Caco-2 (cell line): Measurements from ENCODE around the gene RMI2. TPM values are rescaled to one million over a fixed set of nuclear protein-coding genes. Genes with fewer than 3 reads are reported as not detected.

ENCODE experiments used
- BruUV-seq: library from RNA; stranded (reverse); fragments of 400-500 nt; replicated peaks from 2 replicates; lab custom pipeline; 2021; lab: Mats Ljungman, UMichigan
- CTCF ChIA-PET: fragments of 300-600 bp; sonication (Branson Sonifier 250); formaldehyde crosslinking; loops from one replicate; lab custom pipeline; 2022; ENCODE audit warnings: antibody characterized with exemption; lab: Charles Lee
- POLR2A ChIA-PET: fragments of 300-600 bp; sonication (Branson Sonifier 250); formaldehyde crosslinking; loops from one replicate; lab custom pipeline; 2022; ENCODE audit warnings: antibody characterized with exemption; lab: Charles Lee
- DNase-seq, 2 experiments: peaks; one replicate each; pipeline versions ENCODE4 v3.0.0 to v3.0.0-alpha.2; 2020 to 2022
- H3K27me3 ChIP-seq: replicated peaks from 2 replicates; pipeline ENCODE4 v1.6.0; 2011; ENCODE audit warnings: low read length; ENCODE audit not compliant: control insufficient read depth, insufficient read depth
- H3K36me3 ChIP-seq: 2 replicates; pipeline ENCODE4 v1.5.1; 2011; ENCODE audit warnings: low read length; ENCODE audit not compliant: control insufficient read depth, insufficient read depth
- H3K4me1 ChIP-seq: fragments of 250-450 bp; sonication (Bioruptor Pico); 2 replicates; pipeline ENCODE4 v1.5.1; 2020; ENCODE audit warnings: mild to moderate bottlenecking
- H3K4me3 ChIP-seq: 2 replicates; pipeline ENCODE4 v1.5.1; 2011; ENCODE audit warnings: low read depth, mild to moderate bottlenecking, control low read depth, low read length
- H3K9me3 ChIP-seq: fragments of 250-450 bp; sonication (Bioruptor Pico); 2 replicates; pipeline ENCODE4 v1.5.1; 2020; ENCODE audit warnings: mild to moderate bottlenecking, moderate library complexity
- H3K27ac Mint-ChIP-seq: one replicate; pipeline ENCODE4 v1.8.0; 2022; ENCODE audit warnings: mixed read lengths; ENCODE audit not compliant: unreplicated experiment
- H3K27me3 Mint-ChIP-seq: one replicate; pipeline ENCODE4 v1.8.0; 2022; ENCODE audit warnings: mixed read lengths; ENCODE audit not compliant: insufficient read depth, unreplicated experiment
- H3K36me3 Mint-ChIP-seq: one replicate; pipeline ENCODE4 v1.8.0; 2022; ENCODE audit warnings: mild to moderate bottlenecking, mixed read lengths; ENCODE audit not compliant: insufficient read depth, unreplicated experiment
- H3K4me1 Mint-ChIP-seq: one replicate; pipeline ENCODE4 v1.8.0; 2022; ENCODE audit warnings: low read depth, mixed read lengths; ENCODE audit not compliant: unreplicated experiment
- H3K4me3 Mint-ChIP-seq: one replicate; pipeline ENCODE4 v1.8.0; 2022; ENCODE audit warnings: mild to moderate bottlenecking, moderate library complexity, mixed read lengths; ENCODE audit not compliant: unreplicated experiment
- H3K9me3 Mint-ChIP-seq: one replicate; pipeline ENCODE4 v1.8.0; 2022; ENCODE audit warnings: mixed read lengths; ENCODE audit not compliant: unreplicated experiment
- intact Hi-C: fragments of 100-400 bp; cut with micrococcal nuclease; formaldehyde crosslinking; loops from one replicate; pipeline ENCODE4 v1.10.0; 2022; ENCODE audit not compliant: unreplicated experiment
- total RNA-seq: library from RNA; stranded (reverse); gene quantifications from 2 replicates; pipeline ENCODE4 v1.2.3, GENCODE V29; 2022
- TF ChIP-seq, protein P1 (sequence below), 2 experiments: fragments of 200-600 bp in 1 of 2; IDR thresholded peaks; 1 replicate in 1 of 2; 2 replicates in 1 of 2; pipeline versions ENCODE4 v1.5.1 to v1.8.0; 2011 to 2022; ENCODE audit warnings: antibody characterized with exemption in 1 of 2, control low read depth in 1 of 2, inconsistent platforms in 1 of 2, low read depth in 1 of 2, low read length in 1 of 2, mild to moderate bottlenecking in 1 of 2, moderate library complexity in 1 of 2; ENCODE audit not compliant: insufficient read depth in 1 of 2, severe bottlenecking in 1 of 2, unreplicated experiment in 1 of 2

Gene RMI2
- total RNA-seq, 1 experiment from 2014 or later = 52.7 TPM

DNA sequence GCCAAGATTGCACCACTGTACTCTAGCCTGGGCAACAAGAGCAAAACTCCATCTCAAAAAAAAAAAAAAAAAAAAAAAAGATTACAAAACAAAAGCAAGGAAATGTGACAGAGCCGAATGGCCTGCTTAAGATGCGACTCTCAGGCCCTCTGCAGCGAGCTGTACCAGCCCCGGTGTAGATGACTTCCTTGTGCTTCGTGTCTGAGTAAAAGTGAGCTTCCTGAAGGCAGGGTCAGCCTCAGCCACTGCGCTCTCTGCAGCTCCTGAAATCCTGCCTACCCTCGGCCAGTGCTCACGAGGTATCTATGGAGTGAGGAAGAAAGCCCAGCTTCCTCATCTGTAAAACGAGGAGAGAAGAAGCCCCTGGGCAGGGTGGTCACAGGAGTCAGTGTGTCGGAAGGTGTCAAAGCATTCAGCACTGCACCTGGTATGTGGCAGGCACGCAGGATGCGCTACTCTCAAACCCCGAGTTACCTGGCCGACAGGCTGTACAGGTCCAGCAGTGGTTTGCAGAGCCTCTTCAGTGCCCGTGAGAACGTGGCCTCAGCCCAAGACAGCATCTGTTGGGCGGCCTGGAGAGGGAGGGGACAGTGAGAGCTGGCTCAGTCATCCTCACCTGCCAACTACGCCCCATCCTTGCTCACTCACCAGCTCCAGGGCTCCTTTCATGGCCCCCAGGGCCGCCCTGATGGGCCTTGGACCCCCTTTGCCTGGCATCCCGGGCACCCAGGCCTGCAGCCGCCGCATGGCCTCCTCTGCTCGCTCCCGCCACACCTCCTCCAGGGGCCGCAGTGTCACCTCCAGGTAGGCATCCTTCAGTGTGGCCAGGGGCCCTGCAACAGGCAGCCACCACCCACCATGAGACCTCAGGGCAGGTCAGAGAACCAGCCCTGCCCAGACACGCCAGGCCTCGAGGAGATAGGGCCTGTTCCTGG lies 44.6 kb downstream of the RMI2 start:
- ChIA-PET POLR2A (interaction anchor here (0.7 kb wide), 1 partner anchor 247 kb away, joined by 10 read pairs; no protein-coding TSS in a partner anchor), CTCF (no interaction called here)
- Histone ChIP-seq H3K36me3 (no peaks in the 10 kb centered on the region), H3K27me3 (no peaks in the 10 kb centered on the region), H3K4me1 (no peaks in the 10 kb centered on the region), H3K9me3 (no peaks in the 10 kb centered on the region), H3K4me3 (no peak overlapping the region)
- TF ChIP-seq, protein P1, sequence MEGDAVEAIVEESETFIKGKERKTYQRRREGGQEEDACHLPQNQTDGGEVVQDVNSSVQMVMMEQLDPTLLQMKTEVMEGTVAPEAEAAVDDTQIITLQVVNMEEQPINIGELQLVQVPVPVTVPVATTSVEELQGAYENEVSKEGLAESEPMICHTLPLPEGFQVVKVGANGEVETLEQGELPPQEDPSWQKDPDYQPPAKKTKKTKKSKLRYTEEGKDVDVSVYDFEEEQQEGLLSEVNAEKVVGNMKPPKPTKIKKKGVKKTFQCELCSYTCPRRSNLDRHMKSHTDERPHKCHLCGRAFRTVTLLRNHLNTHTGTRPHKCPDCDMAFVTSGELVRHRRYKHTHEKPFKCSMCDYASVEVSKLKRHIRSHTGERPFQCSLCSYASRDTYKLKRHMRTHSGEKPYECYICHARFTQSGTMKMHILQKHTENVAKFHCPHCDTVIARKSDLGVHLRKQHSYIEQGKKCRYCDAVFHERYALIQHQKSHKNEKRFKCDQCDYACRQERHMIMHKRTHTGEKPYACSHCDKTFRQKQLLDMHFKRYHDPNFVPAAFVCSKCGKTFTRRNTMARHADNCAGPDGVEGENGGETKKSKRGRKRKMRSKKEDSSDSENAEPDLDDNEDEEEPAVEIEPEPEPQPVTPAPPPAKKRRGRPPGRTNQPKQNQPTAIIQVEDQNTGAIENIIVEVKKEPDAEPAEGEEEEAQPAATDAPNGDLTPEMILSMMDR (IDR thresholded peaks at IDR 0.05; ENCODE audit: insufficient read depth in 1 of 2, low read depth in 1 of 2, low read length in 1 of 2, severe bottlenecking in 1 of 2, unreplicated experiment in 1 of 2) = no peak
- Mint-ChIP-seq H3K4me3 (no peak overlapping the region), H3K9me3 (no peaks in the 10 kb centered on the region), H3K36me3 (no peaks in the 10 kb centered on the region), H3K4me1 (no peaks in the 10 kb centered on the region), H3K27ac (no peak overlapping the region), H3K27me3 (no peaks in the 10 kb centered on the region)
- no peak for DNase-seq
- BruUV-seq = no TSS peak
- intact Hi-C loops = no loop called here

DNA sequence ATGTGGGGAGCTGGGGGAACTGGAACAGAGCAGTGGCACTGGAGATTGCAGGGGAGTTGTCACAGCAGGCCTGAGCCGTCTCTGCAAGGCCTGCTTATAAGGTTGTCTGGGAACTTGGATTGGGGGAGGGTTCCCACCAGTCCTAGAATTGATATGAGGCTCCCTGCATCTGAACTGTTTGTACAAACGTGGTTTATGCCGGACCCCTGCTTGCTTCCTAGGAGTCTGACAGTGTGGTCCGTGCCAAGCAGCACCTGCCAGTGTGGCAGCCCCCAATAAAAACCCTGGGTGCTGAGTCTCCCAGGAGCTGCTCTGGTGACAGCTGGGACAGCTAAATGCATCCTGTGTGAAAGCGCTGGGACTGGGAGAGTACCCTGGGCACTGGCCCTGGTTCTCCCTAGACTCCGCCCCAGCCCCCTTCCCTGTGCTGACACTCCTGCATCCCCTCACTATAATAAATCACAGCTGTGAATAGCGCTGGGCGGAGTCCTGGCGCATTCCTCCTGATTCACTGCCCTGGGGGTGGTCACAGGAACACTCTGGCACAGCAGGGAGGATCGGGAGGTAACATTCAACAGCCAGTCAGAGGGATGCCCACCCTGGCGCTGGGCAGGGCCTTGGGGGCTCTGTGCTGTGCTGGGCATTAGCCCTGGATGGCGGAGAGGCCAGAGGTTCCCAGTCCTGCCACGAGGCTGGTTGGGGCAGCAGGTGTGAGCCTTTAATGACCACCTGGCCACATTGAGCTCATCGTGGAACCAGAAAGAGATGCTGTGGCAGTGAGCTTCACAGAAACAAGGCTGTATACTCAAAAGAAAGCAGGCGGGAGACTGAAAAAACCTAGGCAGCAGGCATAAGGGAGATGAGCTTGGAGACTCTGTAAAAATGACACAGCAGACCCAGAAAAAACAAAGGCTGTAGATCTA lies 45.6 kb downstream of the RMI2 start:
- no peak overlapping the region for H3K4me3 ChIP-seq
- no peaks in the 10 kb centered on the region for H3K9me3 Mint-ChIP-seq
- no peaks in the 10 kb centered on the region for H3K4me1 ChIP-seq
- no peaks in the 10 kb centered on the region for H3K9me3 ChIP-seq
- CTCF ChIA-PET = interaction anchor here (0.6 kb wide), 2 partner anchors 79 to 324 kb away, joined by 3 to 4 read pairs; no protein-coding TSS in a partner anchor
- H3K4me1 Mint-ChIP-seq = no peaks in the 10 kb centered on the region
- H3K4me3 Mint-ChIP-seq = no peak overlapping the region
- no peaks in the 10 kb centered on the region for H3K36me3 ChIP-seq
- TF ChIP-seq, protein P1 (IDR thresholded peaks at IDR 0.05; ENCODE audit: insufficient read depth in 1 of 2, low read depth in 1 of 2, low read length in 1 of 2, severe bottlenecking in 1 of 2, unreplicated experiment in 1 of 2) = no peak
- intact Hi-C loops = no loop called here
- H3K27ac Mint-ChIP-seq = no peak overlapping the region
- no peaks in the 10 kb centered on the region for H3K36me3 Mint-ChIP-seq
- no TSS peak for BruUV-seq
- H3K27me3 Mint-ChIP-seq = no peaks in the 10 kb centered on the region
- DNase-seq = no peak
- H3K27me3 ChIP-seq = no peaks in the 10 kb centered on the region
- POLR2A ChIA-PET = no interaction called here

DNA sequence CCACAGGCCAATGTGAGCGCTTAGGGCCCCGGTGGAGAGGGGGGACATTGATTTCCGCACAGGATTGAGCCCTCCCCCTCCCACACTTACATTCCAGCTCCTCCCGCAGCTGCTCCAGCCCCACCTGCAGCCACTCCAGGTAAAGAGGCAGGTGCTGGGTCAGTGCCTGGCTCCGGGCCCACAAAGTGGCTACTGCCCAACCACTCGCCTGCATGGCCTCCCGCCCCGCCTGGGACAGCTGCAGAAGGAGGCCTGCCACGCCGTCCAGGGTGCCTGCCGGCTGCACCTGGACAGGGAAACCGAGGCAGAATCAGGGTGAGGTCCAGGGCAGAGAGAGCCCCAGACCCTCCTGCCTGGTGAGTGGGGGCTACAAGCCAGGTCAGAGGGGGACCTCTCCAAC lies 46.3 kb downstream of the RMI2 start:
- peak in 1 of 2 experiments; percentile 17 for DNase-seq
- no peak overlapping the region for H3K4me3 Mint-ChIP-seq
- TF ChIP-seq, protein P1 (IDR thresholded peaks at IDR 0.05; ENCODE audit: insufficient read depth in 1 of 2, low read depth in 1 of 2, low read length in 1 of 2, severe bottlenecking in 1 of 2, unreplicated experiment in 1 of 2) = no peak
- H3K27me3 Mint-ChIP-seq = no peaks in the 10 kb centered on the region
- no peaks in the 10 kb centered on the region for H3K4me1 ChIP-seq
- no peak overlapping the region for H3K4me3 ChIP-seq
- peaks cover 1% of the 10 kb centered on the region for H3K36me3 Mint-ChIP-seq
- H3K9me3 ChIP-seq = no peaks in the 10 kb centered on the region
- H3K27ac Mint-ChIP-seq = no peak overlapping the region
- ChIA-PET POLR2A (no interaction called here), CTCF (interaction anchor here (0.6 kb wide), 1 partner anchor 323 kb away, joined by 3 read pairs; no protein-coding TSS in a partner anchor)
- intact Hi-C loops = no loop called here
- no peaks in the 10 kb centered on the region for H3K36me3 ChIP-seq
- no peaks in the 10 kb centered on the region for H3K4me1 Mint-ChIP-seq
- no peaks in the 10 kb centered on the region for H3K27me3 ChIP-seq
- H3K9me3 Mint-ChIP-seq = no peaks in the 10 kb centered on the region
- BruUV-seq = no TSS peak
